ENCODE results near the gene NAT9. TPM values are rescaled to one million over a fixed set of nuclear protein-coding genes. Genes with fewer than 3 reads are reported as not detected.

Gene NAT9
- total and polyA plus RNA-seq, 2 experiments from 2014 or later = 29.2 to 34.8 TPM

GRCh38 chr17:74729368-74729767 lies 46.8 kb downstream of the NAT9 start:
- Histone ChIP-seq H3K4me3 (no peak overlapping the region), H3K79me2 (no peaks in the 10 kb centered on the region), H3K9me3 (ENCODE audit: low read depth) (no peaks in the 10 kb centered on the region), H3K4me1 (ENCODE audit: insufficient read depth) (no peaks in the 10 kb centered on the region), H3K4me2 (no peak overlapping the region), H4K20me1 (ENCODE audit: insufficient read depth, poor library complexity, severe bottlenecking) (no peaks in the 10 kb centered on the region), H3K27me3 (no peaks in the 10 kb centered on the region), H3K27ac (no peak overlapping the region), H2AFZ (no peak overlapping the region), H3K9me2 (replicated peaks; ENCODE audit: insufficient read depth) (no peaks in the 10 kb centered on the region), H3K36me3 (replicated peaks; ENCODE audit: insufficient read depth, low read depth) (no peaks in the 10 kb centered on the region)
- 94% methylated on average over 5 of the region's 5 CpGs for WGBS (ENCODE audit: low lambda C conversion rate, missing lambda C conversion rate)
- no peak for DNase-seq (ENCODE audit: low spot score)
- TF ChIP-seq EZH2 (IDR thresholded peaks at IDR 0.05; ENCODE audit: borderline replicate concordance) = no peak
- no peak for TF ChIP-seq CTCF (IDR thresholded peaks at IDR 0.05; ENCODE audit: poor library complexity)
- no peak for TF ChIP-seq EZH2phosphoT487 (IDR thresholded peaks at IDR 0.05; ENCODE audit: low read depth, severe bottlenecking, unreplicated experiment)

GRCh38 chr17:74728702-74729075 lies 47.5 kb downstream of the NAT9 start:
- DNase-seq (ENCODE audit: low spot score) = no peak
- Histone ChIP-seq H3K9me3 (ENCODE audit: low read depth) (no peaks in the 10 kb centered on the region), H3K4me1 (ENCODE audit: insufficient read depth) (no peaks in the 10 kb centered on the region), H3K36me3 (replicated peaks; ENCODE audit: insufficient read depth, low read depth) (no peaks in the 10 kb centered on the region), H3K27ac (no peak overlapping the region), H3K4me3 (no peak overlapping the region), H4K20me1 (ENCODE audit: insufficient read depth, poor library complexity, severe bottlenecking) (no peaks in the 10 kb centered on the region), H3K9me2 (replicated peaks; ENCODE audit: insufficient read depth) (no peaks in the 10 kb centered on the region), H3K79me2 (no peaks in the 10 kb centered on the region), H3K4me2 (no peak overlapping the region), H2AFZ (no peak overlapping the region), H3K27me3 (no peaks in the 10 kb centered on the region)
- no peak for TF ChIP-seq EZH2 (IDR thresholded peaks at IDR 0.05; ENCODE audit: borderline replicate concordance)
- no peak for TF ChIP-seq CTCF (IDR thresholded peaks at IDR 0.05; ENCODE audit: poor library complexity)
- no peak for TF ChIP-seq EZH2phosphoT487 (IDR thresholded peaks at IDR 0.05; ENCODE audit: low read depth, severe bottlenecking, unreplicated experiment)
- 87% methylated on average over 3 of the region's 3 CpGs for WGBS (ENCODE audit: low lambda C conversion rate, missing lambda C conversion rate)

GRCh38 chr17:74728033-74728701 lies 48.0 kb downstream of the NAT9 start:
- Histone ChIP-seq H3K79me2 (no peaks in the 10 kb centered on the region), H3K36me3 (replicated peaks; ENCODE audit: insufficient read depth, low read depth) (no peaks in the 10 kb centered on the region), H3K4me2 (no peak overlapping the region), H3K9me2 (replicated peaks; ENCODE audit: insufficient read depth) (no peaks in the 10 kb centered on the region), H3K27me3 (no peaks in the 10 kb centered on the region), H3K4me1 (ENCODE audit: insufficient read depth) (no peaks in the 10 kb centered on the region), H3K27ac (no peak overlapping the region), H3K9me3 (ENCODE audit: low read depth) (no peaks in the 10 kb centered on the region), H4K20me1 (ENCODE audit: insufficient read depth, poor library complexity, severe bottlenecking) (no peaks in the 10 kb centered on the region), H3K4me3 (no peak overlapping the region), H2AFZ (no peak overlapping the region)
- TF ChIP-seq CTCF (IDR thresholded peaks at IDR 0.05; ENCODE audit: poor library complexity) (no peak), EZH2 (IDR thresholded peaks at IDR 0.05; ENCODE audit: borderline replicate concordance) (no peak), EZH2phosphoT487 (IDR thresholded peaks at IDR 0.05; ENCODE audit: low read depth, severe bottlenecking, unreplicated experiment) (no peak)
- DNase-seq (ENCODE audit: low spot score) = no peak
- 96% methylated on average over 3 of the region's 3 CpGs for WGBS (ENCODE audit: low lambda C conversion rate, missing lambda C conversion rate)
